K562 (cell line): Measurements from ENCODE around the gene ADM. TPM values are rescaled to one million over a fixed set of nuclear protein-coding genes. Genes with fewer than 3 reads are reported as not detected.

Experiments used
- ARID2 ChIP-seq: fragments of 450-650 bp; IDR thresholded peaks from 2 replicates; pipeline ENCODE4 v1.6.1; 2017; ENCODE audit warnings: antibody characterized with exemption, mild to moderate bottlenecking
- CBFA2T3 ChIP-seq: fragments of 450-650 bp; IDR thresholded peaks from 2 replicates; pipeline ENCODE4 v1.6.1; 2017
- CCAR2 ChIP-seq: fragments of 200-400 bp; formaldehyde crosslinking; IDR thresholded peaks from 2 replicates; pipeline ENCODE4 v1.6.1; 2017; ENCODE audit warnings: mild to moderate bottlenecking, low read depth, low read length
- CREB1 ChIP-seq, 2 experiments: sonication (generic) in 1 of 2; formaldehyde crosslinking in 1 of 2; IDR thresholded peaks; 2 replicates each; pipeline versions ENCODE4 v1.6.1 to v1.8.0; 2012 to 2022; ENCODE audit warnings: inconsistent platforms in 1 of 2, mild to moderate bottlenecking in 1 of 2, missing genetic modification reagents in 1 of 2, moderate library complexity in 1 of 2
- HDAC1 ChIP-seq, 2 experiments: fragments of 450-650 bp; IDR thresholded peaks; 2 replicates each; pipeline ENCODE4 v1.6.1; 2016 to 2017; ENCODE audit warnings: inconsistent platforms in 1 of 2, mild to moderate bottlenecking in 1 of 2, moderate library complexity in 1 of 2
- IRF2 ChIP-seq: sonication (generic); formaldehyde crosslinking; IDR thresholded peaks from 2 replicates; pipeline ENCODE4 v1.8.1; 2022; ENCODE audit warnings: mild to moderate bottlenecking, missing genetic modification reagents
- PML ChIP-seq: IDR thresholded peaks from 2 replicates; pipeline ENCODE4 v1.6.1; 2012; ENCODE audit warnings: low read length, inconsistent platforms
- RNF2 ChIP-seq: sonication (generic); IDR thresholded peaks from 2 replicates; pipeline ENCODE4 v1.6.1; 2016
- SMAD1 ChIP-seq: fragments of 150-350 bp; IDR thresholded peaks from 2 replicates; pipeline ENCODE4 v1.6.1; 2014; ENCODE audit warnings: low read length, low read depth; ENCODE audit not compliant: partially characterized antibody
- SMARCE1 ChIP-seq: fragments of 450-650 bp; IDR thresholded peaks from 2 replicates; pipeline ENCODE4 v1.7.1; 2016; ENCODE audit warnings: mild to moderate bottlenecking
- ZNF431 ChIP-seq: sonication (generic); formaldehyde crosslinking; IDR thresholded peaks from 2 replicates; pipeline ENCODE4 v1.8.0; 2022; ENCODE audit warnings: mild to moderate bottlenecking, missing genetic modification reagents
- polyA plus RNA-seq, 8 experiments: library from polyadenylated mRNA; depleted of rRNA in 4 of 8; stranded (reverse) in 5 of 8; unstranded in 3 of 8; fragments of >200 nt; fragmentation: Nextera tagmentation in 2 of 8; fragmentation: Illumina TruSeq in 1 of 8; extraction: Ambion mirVana in 2 of 8; extraction: Trizol in 1 of 8; gene quantifications; 2 replicates each; pipeline versions ENCODE4 v1.2.1 to v1.2.3, GENCODE V29; 2011 to 2014; ENCODE audit warnings: inconsistent platforms in 1 of 8, missing spikeins in 1 of 8
- total RNA-seq, 7 experiments: library from RNA; depleted of rRNA in 6 of 7; stranded (reverse); fragments of >200 nt in 6 of 7; fragmentation: Illumina TruSeq in 2 of 7; extraction: Trizol in 2 of 7; gene quantifications; 2 replicates each; pipeline versions ENCODE4 v1.2.1 to v1.2.3, GENCODE V29; 2011 to 2021; ENCODE audit warnings: low replicate concordance in 1 of 7
- TF ChIP-seq, protein P1 (sequence below), 2 experiments: fragments of 450-650 bp in 1 of 2; sonication (generic) in 1 of 2; formaldehyde crosslinking in 1 of 2; IDR thresholded peaks; 2 replicates each; pipeline versions ENCODE4 v1.7.1 to v1.9.0; 2016 to 2022; ENCODE audit warnings: inconsistent platforms in 1 of 2, mild to moderate bottlenecking in 1 of 2, missing genetic modification reagents in 1 of 2
- TF ChIP-seq, protein P2 (sequence below), 2 experiments: IDR thresholded peaks; 2 replicates each; pipeline ENCODE4 v1.6.1; 2012; ENCODE audit warnings: improper control_type of control experiment in 2 of 2, low read depth in 2 of 2, low read length in 2 of 2, borderline replicate concordance in 1 of 2
- TF ChIP-seq, protein P3 (sequence below): IDR thresholded peaks from 2 replicates; pipeline ENCODE4 v1.6.1; 2016; ENCODE audit warnings: missing genetic modification characterization, missing compliant biosample characterization

The ADM gene
- total and polyA plus RNA-seq, 9 of the 15 experiments (the other 6 are each of a cell fraction or from before 2014, with no cell fraction given): 0.23 to 0.49 (median 0.32) TPM; not detected in 6

DNA sequence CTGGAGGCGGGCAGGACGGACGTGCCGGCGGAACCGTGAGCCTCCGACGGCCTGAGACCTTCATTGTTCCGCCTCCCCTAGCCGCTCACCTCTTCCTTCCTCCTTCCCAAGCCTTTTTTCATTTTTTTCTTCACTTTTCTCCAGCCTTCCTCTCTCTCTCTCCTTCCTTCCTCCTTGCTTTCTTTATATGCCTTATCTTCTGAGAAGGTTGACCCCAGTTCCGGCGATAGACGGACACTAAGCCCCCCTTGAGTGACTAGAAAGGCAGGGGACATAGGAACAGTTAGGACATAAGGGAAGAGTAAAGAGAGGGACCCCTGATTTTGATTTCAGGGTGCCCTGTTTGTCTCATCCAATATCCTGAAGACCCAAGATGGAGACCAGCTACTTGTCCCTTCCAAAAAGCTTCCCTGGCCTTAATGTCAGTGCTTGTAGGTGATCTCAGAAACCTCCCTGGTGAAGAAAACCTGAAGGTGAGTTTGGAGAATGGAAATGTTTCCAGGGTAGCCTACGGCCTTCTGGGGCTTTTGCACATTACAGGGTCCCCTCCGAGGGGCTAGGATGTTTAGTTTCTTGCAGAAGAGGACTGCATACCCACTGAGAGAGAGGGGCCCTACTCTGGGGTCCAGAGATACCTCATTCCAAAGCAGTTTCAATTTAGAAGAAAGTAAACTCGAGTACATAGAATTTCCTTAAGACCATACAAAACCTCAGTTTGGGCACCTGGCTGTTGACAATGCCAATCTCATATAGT is 3.5 kb downstream of the ADM start (continued):
- TF ChIP-seq, protein P1, sequence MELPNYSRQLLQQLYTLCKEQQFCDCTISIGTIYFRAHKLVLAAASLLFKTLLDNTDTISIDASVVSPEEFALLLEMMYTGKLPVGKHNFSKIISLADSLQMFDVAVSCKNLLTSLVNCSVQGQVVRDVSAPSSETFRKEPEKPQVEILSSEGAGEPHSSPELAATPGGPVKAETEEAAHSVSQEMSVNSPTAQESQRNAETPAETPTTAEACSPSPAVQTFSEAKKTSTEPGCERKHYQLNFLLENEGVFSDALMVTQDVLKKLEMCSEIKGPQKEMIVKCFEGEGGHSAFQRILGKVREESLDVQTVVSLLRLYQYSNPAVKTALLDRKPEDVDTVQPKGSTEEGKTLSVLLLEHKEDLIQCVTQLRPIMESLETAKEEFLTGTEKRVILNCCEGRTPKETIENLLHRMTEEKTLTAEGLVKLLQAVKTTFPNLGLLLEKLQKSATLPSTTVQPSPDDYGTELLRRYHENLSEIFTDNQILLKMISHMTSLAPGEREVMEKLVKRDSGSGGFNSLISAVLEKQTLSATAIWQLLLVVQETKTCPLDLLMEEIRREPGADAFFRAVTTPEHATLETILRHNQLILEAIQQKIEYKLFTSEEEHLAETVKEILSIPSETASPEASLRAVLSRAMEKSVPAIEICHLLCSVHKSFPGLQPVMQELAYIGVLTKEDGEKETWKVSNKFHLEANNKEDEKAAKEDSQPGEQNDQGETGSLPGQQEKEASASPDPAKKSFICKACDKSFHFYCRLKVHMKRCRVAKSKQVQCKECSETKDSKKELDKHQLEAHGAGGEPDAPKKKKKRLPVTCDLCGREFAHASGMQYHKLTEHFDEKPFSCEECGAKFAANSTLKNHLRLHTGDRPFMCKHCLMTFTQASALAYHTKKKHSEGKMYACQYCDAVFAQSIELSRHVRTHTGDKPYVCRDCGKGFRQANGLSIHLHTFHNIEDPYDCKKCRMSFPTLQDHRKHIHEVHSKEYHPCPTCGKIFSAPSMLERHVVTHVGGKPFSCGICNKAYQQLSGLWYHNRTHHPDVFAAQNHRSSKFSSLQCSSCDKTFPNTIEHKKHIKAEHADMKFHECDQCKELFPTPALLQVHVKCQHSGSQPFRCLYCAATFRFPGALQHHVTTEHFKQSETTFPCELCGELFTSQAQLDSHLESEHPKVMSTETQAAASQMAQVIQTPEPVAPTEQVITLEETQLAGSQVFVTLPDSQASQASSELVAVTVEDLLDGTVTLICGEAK (IDR thresholded peaks at IDR 0.05): peak; percentile 41; the same call in 1 of the 2 replicates
- TF ChIP-seq, protein P1 (CRISPR knock-in tag; IDR thresholded peaks at IDR 0.05): no peak
- TF ChIP-seq, protein P2, sequence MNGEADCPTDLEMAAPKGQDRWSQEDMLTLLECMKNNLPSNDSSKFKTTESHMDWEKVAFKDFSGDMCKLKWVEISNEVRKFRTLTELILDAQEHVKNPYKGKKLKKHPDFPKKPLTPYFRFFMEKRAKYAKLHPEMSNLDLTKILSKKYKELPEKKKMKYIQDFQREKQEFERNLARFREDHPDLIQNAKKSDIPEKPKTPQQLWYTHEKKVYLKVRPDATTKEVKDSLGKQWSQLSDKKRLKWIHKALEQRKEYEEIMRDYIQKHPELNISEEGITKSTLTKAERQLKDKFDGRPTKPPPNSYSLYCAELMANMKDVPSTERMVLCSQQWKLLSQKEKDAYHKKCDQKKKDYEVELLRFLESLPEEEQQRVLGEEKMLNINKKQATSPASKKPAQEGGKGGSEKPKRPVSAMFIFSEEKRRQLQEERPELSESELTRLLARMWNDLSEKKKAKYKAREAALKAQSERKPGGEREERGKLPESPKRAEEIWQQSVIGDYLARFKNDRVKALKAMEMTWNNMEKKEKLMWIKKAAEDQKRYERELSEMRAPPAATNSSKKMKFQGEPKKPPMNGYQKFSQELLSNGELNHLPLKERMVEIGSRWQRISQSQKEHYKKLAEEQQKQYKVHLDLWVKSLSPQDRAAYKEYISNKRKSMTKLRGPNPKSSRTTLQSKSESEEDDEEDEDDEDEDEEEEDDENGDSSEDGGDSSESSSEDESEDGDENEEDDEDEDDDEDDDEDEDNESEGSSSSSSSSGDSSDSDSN (IDR thresholded peaks at IDR 0.05; ENCODE audit: borderline replicate concordance in 1 of 2, low read depth in 2 of 2, low read length in 2 of 2): peak in 1 of 2 experiments; percentile 90; a peak in 2 of 4 replicates
- TF ChIP-seq CBFA2T3 (peak; percentile 34; the same call in 1 of the 2 replicates), IRF2 (no peak), RNF2 (peak; percentile 45; the same call in 1 of the 2 replicates), CCAR2 (no peak), SMAD1 (no peak), ARID2 (no peak), PML (no peak), SMARCE1 (peak; percentile 8; the same call in 1 of the 2 replicates), HDAC1 (IDR thresholded peaks at IDR 0.05) (no peak; a peak in 1 of 4 replicates), ZNF431 (CRISPR knock-in tag) (no peak), CREB1 (IDR thresholded peaks at IDR 0.05) (no peak), CREB1 (CRISPR knock-in tag; IDR thresholded peaks at IDR 0.05) (peak; percentile 6; the same call in 1 of the 2 replicates)
- TF ChIP-seq, protein P3, sequence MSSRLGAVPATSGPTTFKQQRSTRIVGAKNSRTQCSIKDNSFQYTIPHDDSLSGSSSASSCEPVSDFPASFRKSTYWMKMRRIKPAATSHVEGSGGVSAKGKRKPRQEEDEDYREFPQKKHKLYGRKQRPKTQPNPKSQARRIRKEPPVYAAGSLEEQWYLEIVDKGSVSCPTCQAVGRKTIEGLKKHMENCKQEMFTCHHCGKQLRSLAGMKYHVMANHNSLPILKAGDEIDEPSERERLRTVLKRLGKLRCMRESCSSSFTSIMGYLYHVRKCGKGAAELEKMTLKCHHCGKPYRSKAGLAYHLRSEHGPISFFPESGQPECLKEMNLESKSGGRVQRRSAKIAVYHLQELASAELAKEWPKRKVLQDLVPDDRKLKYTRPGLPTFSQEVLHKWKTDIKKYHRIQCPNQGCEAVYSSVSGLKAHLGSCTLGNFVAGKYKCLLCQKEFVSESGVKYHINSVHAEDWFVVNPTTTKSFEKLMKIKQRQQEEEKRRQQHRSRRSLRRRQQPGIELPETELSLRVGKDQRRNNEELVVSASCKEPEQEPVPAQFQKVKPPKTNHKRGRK: peak; percentile 94
